OCI-LY7 (cell line): ENCODE results near the gene RBBP8NL. TPM values are rescaled to one million over a fixed set of nuclear protein-coding genes. Genes with fewer than 3 reads are reported as not detected.

ENCODE experiments used
- BruUV-seq: library from RNA; stranded (reverse); fragments of 400-500 nt; replicated peaks from 2 replicates; lab custom pipeline; 2021; lab: Mats Ljungman, UMichigan
- CTCF ChIA-PET: fragments of 300-600 bp; sonication (Branson Sonifier 250); formaldehyde crosslinking; loops from one replicate; lab custom pipeline; 2022; ENCODE audit warnings: antibody characterized with exemption; ENCODE audit not compliant: unreplicated experiment; lab: Charles Lee
- POLR2A ChIA-PET: fragments of 300-600 bp; sonication (Branson Sonifier 250); formaldehyde crosslinking; loops from one replicate; lab custom pipeline; 2022; ENCODE audit warnings: antibody characterized with exemption; lab: Charles Lee
- DNase-seq: peaks from one replicate; pipeline ENCODE4 v3.0.0-alpha.2; 2015; ENCODE audit warnings: low spot score
- H2AFZ ChIP-seq: fragments of 200-600 bp; sonication (generic), shearing (Covaris generic); 2 replicates; pipeline ENCODE4 v1.6.1; 2014; ENCODE audit warnings: mild to moderate bottlenecking, antibody characterized with exemption, low read length, moderate library complexity
- H3K27ac ChIP-seq: fragments of 200-600 bp; sonication (generic); 2 replicates; pipeline ENCODE4 v1.5.1; 2014; ENCODE audit warnings: mixed run types, low read depth, mild to moderate bottlenecking, moderate library complexity, low read length, inconsistent platforms; ENCODE audit not compliant: poor library complexity, severe bottlenecking
- H3K36me3 ChIP-seq: fragments of 200-600 bp; sonication (generic); 2 replicates; pipeline ENCODE4 v1.6.1; 2014; ENCODE audit warnings: mild to moderate bottlenecking, antibody characterized with exemption, low read length, moderate library complexity, mixed read lengths; ENCODE audit not compliant: insufficient read depth
- H3K4me1 ChIP-seq: fragments of 200-600 bp; sonication (generic); 2 replicates; pipeline ENCODE4 v1.5.1; 2014; ENCODE audit warnings: mild to moderate bottlenecking, low read length; ENCODE audit not compliant: insufficient read depth, poor library complexity, severe bottlenecking
- H3K4me2 ChIP-seq: fragments of 200-600 bp; sonication (generic); 2 replicates; pipeline ENCODE4 v1.6.1; 2014; ENCODE audit warnings: mild to moderate bottlenecking, low read length
- H3K4me3 ChIP-seq: fragments of 200-600 bp; sonication (generic); 2 replicates; pipeline ENCODE4 v1.5.1; 2014; ENCODE audit warnings: mild to moderate bottlenecking, low read depth, low read length; ENCODE audit not compliant: poor library complexity, severe bottlenecking
- H3K79me2 ChIP-seq: fragments of 200-600 bp; sonication (generic); 2 replicates; pipeline ENCODE4 v1.6.1; 2016; ENCODE audit warnings: low read depth, mild to moderate bottlenecking, low read length, moderate library complexity, mixed read lengths; ENCODE audit not compliant: insufficient read depth
- H3K9me2 ChIP-seq: fragments of 200-600 bp; sonication (generic); 2 replicates; pipeline ENCODE4 v1.6.1; 2016; ENCODE audit warnings: mild to moderate bottlenecking, low read length, mixed read lengths; ENCODE audit not compliant: insufficient read depth
- H3K9me3 ChIP-seq: fragments of 200-600 bp; sonication (generic); 2 replicates; pipeline ENCODE4 v1.6.1; 2014; ENCODE audit warnings: mild to moderate bottlenecking, mixed run types, low read length, mixed read lengths
- H4K20me1 ChIP-seq: fragments of 200-600 bp; sonication (generic); 2 replicates; pipeline ENCODE4 v1.6.1; 2014; ENCODE audit warnings: mild to moderate bottlenecking, antibody characterized with exemption, low read length, moderate library complexity, mixed read lengths; ENCODE audit not compliant: insufficient read depth
- EZH2phosphoT487 ChIP-seq: fragments of 200-600 bp; sonication (generic); IDR thresholded peaks from 2 replicates; pipeline ENCODE4 v1.6.1; 2018; ENCODE audit warnings: low read depth, borderline replicate concordance, mild to moderate bottlenecking, mixed run types, antibody characterized with exemption, low read length, moderate library complexity, mixed read lengths
- intact Hi-C: fragments of 100-400 bp; cut with micrococcal nuclease; formaldehyde crosslinking; loops from one replicate; pipeline ENCODE4 v1.10.0; 2022; ENCODE audit not compliant: unreplicated experiment
- total RNA-seq, 2 experiments: library from RNA; depleted of rRNA in 1 of 2; stranded (reverse); fragments of >200 nt in 1 of 2; shearing (Covaris generic) in 1 of 2; gene quantifications; 2 replicates each; pipeline ENCODE4 v1.2.3, GENCODE V29; 2014 to 2022
- TF ChIP-seq, protein P1 (sequence below): fragments of 200-600 bp; sonication (generic); conservative IDR thresholded peaks from 2 replicates; pipeline ENCODE4 v1.5.1; 2014; ENCODE audit warnings: mild to moderate bottlenecking, antibody characterized with exemption, low read length, moderate library complexity, mixed read lengths

RBBP8NL gene
- total RNA-seq, 2 experiments from 2014 or later: not detected

DNA sequence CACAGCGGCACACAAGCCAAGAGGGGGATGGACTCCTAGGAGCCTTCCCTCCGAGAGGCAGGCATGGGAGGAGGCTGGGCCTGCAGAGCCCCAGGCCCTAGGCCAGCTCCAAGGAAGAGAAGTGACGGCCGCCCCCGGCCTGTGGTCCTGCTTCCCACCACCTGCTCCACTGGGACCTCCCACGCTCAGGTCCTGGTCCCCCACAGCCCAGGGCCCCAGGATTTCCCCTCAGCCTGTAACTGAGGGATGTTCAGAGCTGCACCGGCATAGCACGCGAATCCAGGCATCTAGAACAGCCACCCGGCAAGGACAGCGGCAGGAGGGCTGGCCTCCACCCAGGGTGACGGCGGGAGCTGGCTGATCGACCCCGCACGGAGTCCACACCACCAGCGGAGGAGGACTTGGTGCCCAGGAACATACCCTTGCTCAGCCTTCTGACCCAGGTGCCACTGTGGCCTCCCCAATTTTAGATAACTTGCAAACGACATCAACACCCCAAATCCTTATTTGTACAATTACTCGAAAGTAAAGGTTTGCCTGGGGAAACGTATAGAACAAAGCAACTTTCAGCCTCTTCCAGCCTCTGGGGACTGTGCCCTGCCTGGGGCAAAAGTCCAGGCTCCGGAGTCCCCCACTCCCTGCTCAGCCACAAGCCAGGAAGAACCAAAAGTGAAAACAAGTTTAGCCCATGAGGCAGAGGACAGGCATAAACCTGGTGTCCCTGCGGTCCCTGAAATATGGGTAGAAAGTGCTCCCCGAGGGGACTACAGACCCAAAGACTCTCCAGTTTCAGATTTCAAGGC, 45.0 kb upstream of the RBBP8NL start:
- no peak overlapping the region for H3K27ac ChIP-seq
- no peaks in the 10 kb centered on the region for H4K20me1 ChIP-seq
- H3K4me2 ChIP-seq: no peak overlapping the region
- BruUV-seq: no TSS peak
- DNase-seq: no peak
- no peaks in the 10 kb centered on the region for H3K79me2 ChIP-seq
- intact Hi-C loops: no loop called here
- no peaks in the 10 kb centered on the region for H3K4me1 ChIP-seq
- no peaks in the 10 kb centered on the region for H3K9me3 ChIP-seq
- ChIA-PET CTCF (no interaction called here), POLR2A (no interaction called here)
- no peak overlapping the region for H2AFZ ChIP-seq
- no peaks in the 10 kb centered on the region for H3K36me3 ChIP-seq
- H3K9me2 ChIP-seq: no peaks in the 10 kb centered on the region
- no peak overlapping the region for H3K4me3 ChIP-seq
- TF ChIP-seq, protein P1, sequence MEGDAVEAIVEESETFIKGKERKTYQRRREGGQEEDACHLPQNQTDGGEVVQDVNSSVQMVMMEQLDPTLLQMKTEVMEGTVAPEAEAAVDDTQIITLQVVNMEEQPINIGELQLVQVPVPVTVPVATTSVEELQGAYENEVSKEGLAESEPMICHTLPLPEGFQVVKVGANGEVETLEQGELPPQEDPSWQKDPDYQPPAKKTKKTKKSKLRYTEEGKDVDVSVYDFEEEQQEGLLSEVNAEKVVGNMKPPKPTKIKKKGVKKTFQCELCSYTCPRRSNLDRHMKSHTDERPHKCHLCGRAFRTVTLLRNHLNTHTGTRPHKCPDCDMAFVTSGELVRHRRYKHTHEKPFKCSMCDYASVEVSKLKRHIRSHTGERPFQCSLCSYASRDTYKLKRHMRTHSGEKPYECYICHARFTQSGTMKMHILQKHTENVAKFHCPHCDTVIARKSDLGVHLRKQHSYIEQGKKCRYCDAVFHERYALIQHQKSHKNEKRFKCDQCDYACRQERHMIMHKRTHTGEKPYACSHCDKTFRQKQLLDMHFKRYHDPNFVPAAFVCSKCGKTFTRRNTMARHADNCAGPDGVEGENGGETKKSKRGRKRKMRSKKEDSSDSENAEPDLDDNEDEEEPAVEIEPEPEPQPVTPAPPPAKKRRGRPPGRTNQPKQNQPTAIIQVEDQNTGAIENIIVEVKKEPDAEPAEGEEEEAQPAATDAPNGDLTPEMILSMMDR: no peak
- TF ChIP-seq EZH2phosphoT487: no peak

DNA sequence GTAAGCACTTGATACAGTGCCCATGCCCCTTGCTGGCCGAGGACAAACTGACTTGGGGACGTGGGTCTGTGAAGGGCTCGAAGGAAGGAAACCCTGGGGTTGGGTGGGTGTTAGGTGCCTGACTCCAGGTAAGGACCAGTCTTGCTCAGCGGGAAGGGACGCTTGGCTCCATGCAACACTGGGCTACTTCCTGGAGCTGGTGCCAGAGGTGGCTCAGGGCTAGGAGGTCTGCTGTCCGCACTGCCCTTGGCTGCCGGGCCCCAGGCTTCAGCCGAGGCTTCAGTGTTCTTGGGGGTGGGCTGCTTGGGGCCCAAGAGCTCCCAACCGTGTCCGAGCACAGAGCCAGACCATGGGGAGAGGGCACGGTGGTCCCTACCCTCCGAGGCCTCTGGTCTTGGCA, 43.1 kb upstream of the RBBP8NL start:
- no TSS peak for BruUV-seq
- intact Hi-C loops: no loop called here
- no peaks in the 10 kb centered on the region for H3K9me2 ChIP-seq

More for the DNA sequence above, 43.1 kb upstream of the RBBP8NL start:
- H3K4me1 ChIP-seq: no peaks in the 10 kb centered on the region
- H3K27ac ChIP-seq: no peak overlapping the region
- ChIA-PET CTCF (no interaction called here), POLR2A (no interaction called here)
- H3K36me3 ChIP-seq: no peaks in the 10 kb centered on the region
- no peak for DNase-seq
- no peaks in the 10 kb centered on the region for H3K79me2 ChIP-seq
- H4K20me1 ChIP-seq: no peaks in the 10 kb centered on the region
- H2AFZ ChIP-seq: no peak overlapping the region
- no peak overlapping the region for H3K4me2 ChIP-seq
- TF ChIP-seq EZH2phosphoT487: no peak
- TF ChIP-seq, protein P1: no peak
- no peaks in the 10 kb centered on the region for H3K9me3 ChIP-seq
- no peak overlapping the region for H3K4me3 ChIP-seq
